ENCODE measurements around the gene CELSR1.

CELSR1 gene

GRCh38 chr22:46464296-46464695, 73.1 kb downstream of the CELSR1 start:
- peaks cover 0 to 3% of the 10 kb centered on the region in 2 donors for H3K4me1 ChIP-seq (ENCODE audit: control insufficient read depth in 2 of 2, insufficient read depth in 1 of 2, low read depth in 1 of 2, low read length in 2 of 2)
- H3K4ac ChIP-seq (ENCODE audit: low read length), result no peak overlapping the region
- peak overlapping the region; percentile 25 for H3K23ac ChIP-seq (ENCODE audit: low read depth, low read length, poor library complexity)
- no CpG with 5 or more reads among the region's 8 CpGs for WGBS, 2 donors (ENCODE audit: extremely low coverage in 2 of 2, insufficient read length in 2 of 2, insufficient replicate concordance in 1 of 2)
- H2BK12ac ChIP-seq (ENCODE audit: low read length), result no peak overlapping the region
- H3K27me3 ChIP-seq (ENCODE audit: control insufficient read depth in 3 of 3, insufficient read depth in 3 of 3, low read depth in 1 of 3, low read length in 3 of 3), result no peaks in the 10 kb centered on the region
- H2AFZ ChIP-seq (ENCODE audit: low read length), result no peak overlapping the region
- no peak overlapping the region for H3K14ac ChIP-seq (ENCODE audit: low read length)
- DNase-seq (ENCODE audit: low spot score), result no peak
- H3K27ac ChIP-seq (replicated peaks; ENCODE audit: low read length), result no peak overlapping the region
- H3K36me3 ChIP-seq (replicated peaks in 1 of 2; ENCODE audit: control insufficient read depth in 2 of 2, insufficient read depth in 2 of 2, low read length in 2 of 2), result peaks cover 0 to 28% of the 10 kb centered on the region in 2 donors
- H4K8ac ChIP-seq (ENCODE audit: low read depth, low read length), result no peak overlapping the region
- no peak overlapping the region for H4K91ac ChIP-seq (ENCODE audit: low read depth, low read length, poor library complexity)
- no peak overlapping the region for H3K4me2 ChIP-seq (ENCODE audit: insufficient read depth, low read length, poor library complexity, severe bottlenecking)
- peak overlapping the region; percentile 49 for H2AK5ac ChIP-seq (ENCODE audit: low read depth, low read length)
- peak overlapping the region; percentile 30 for H3K9ac ChIP-seq (ENCODE audit: low read depth, low read length, poor library complexity)
- H2BK120ac ChIP-seq (ENCODE audit: low read depth, low read length), result peak overlapping the region; percentile 81
- H2BK5ac ChIP-seq (ENCODE audit: low read length), result peak overlapping the region; percentile 43
- no peaks in the 10 kb centered on the region for H3K9me3 ChIP-seq (replicated peaks in 1 of 2; ENCODE audit: control insufficient read depth in 2 of 2, insufficient read depth in 1 of 2, low read depth in 1 of 2, low read length in 2 of 2)
- H3K18ac ChIP-seq (ENCODE audit: low read length), result peak overlapping the region; percentile 79
- no peak overlapping the region for H3K4me3 ChIP-seq (ENCODE audit: low read length in 2 of 2)
- peaks cover 4% of the 10 kb centered on the region for H3K79me1 ChIP-seq (ENCODE audit: low read depth, low read length)
- H2BK15ac ChIP-seq (ENCODE audit: low read length), result no peak overlapping the region

- Histone ChIP-seq H4K8ac (ENCODE audit: low read depth, low read length) (peak overlapping the region; percentile 24), H2BK5ac (ENCODE audit: low read length) (peak overlapping the region; percentile 43), H3K4me2 (ENCODE audit: insufficient read depth, low read length, poor library complexity, severe bottlenecking) (no peak overlapping the region), H2BK15ac (ENCODE audit: low read length) (peak overlapping the region; percentile 47), H3K27me3 (ENCODE audit: control insufficient read depth in 3 of 3, insufficient read depth in 3 of 3, low read depth in 1 of 3, low read length in 3 of 3) (no peaks in the 10 kb centered on the region), H2AK5ac (ENCODE audit: low read depth, low read length) (peak overlapping the region; percentile 84), H3K27ac (replicated peaks; ENCODE audit: low read length) (no peak overlapping the region), H3K9me3 (replicated peaks in 1 of 2; ENCODE audit: control insufficient read depth in 2 of 2, insufficient read depth in 1 of 2, low read depth in 1 of 2, low read length in 2 of 2) (no peaks in the 10 kb centered on the region), H4K91ac (ENCODE audit: low read depth, low read length, poor library complexity) (no peak overlapping the region), H3K4me3 (ENCODE audit: low read length in 2 of 2) (no peak overlapping the region), H3K18ac (ENCODE audit: low read length) (peak overlapping the region; percentile 79), H2BK12ac (ENCODE audit: low read length) (no peak overlapping the region), H3K23ac (ENCODE audit: low read depth, low read length, poor library complexity) (peak overlapping the region; percentile 25), H3K79me1 (ENCODE audit: low read depth, low read length) (peaks cover 4% of the 10 kb centered on the region), H3K14ac (ENCODE audit: low read length) (no peak overlapping the region), H3K4me1 (ENCODE audit: control insufficient read depth in 2 of 2, insufficient read depth in 1 of 2, low read depth in 1 of 2, low read length in 2 of 2) (peaks cover 0 to 4% of the 10 kb centered on the region in 2 donors), H3K4ac (ENCODE audit: low read length) (no peak overlapping the region), H2BK120ac (ENCODE audit: low read depth, low read length) (peak overlapping the region; percentile 36), H3K9ac (ENCODE audit: low read depth, low read length, poor library complexity) (no peak overlapping the region), H3K36me3 (replicated peaks in 1 of 2; ENCODE audit: control insufficient read depth in 2 of 2, insufficient read depth in 2 of 2, low read length in 2 of 2) (peaks cover 0 to 28% of the 10 kb centered on the region in 2 donors), H2AFZ (ENCODE audit: low read length) (no peak overlapping the region)
- DNase-seq (ENCODE audit: low spot score), result no peak
- no CpG with 5 or more reads among the region's 70 CpGs for WGBS, 2 donors (ENCODE audit: extremely low coverage in 2 of 2, insufficient read length in 2 of 2, insufficient replicate concordance in 1 of 2)
Observed at GRCh38 chr22:46463435-46464227, 73.8 kb downstream of the CELSR1 start.

- Histone ChIP-seq H3K27me3 (ENCODE audit: control insufficient read depth in 3 of 3, insufficient read depth in 3 of 3, low read depth in 1 of 3, low read length in 3 of 3) (no peaks in the 10 kb centered on the region), H2BK5ac (ENCODE audit: low read length) (no peak overlapping the region), H3K4ac (ENCODE audit: low read length) (no peak overlapping the region), H3K18ac (ENCODE audit: low read length) (no peak overlapping the region), H3K4me1 (ENCODE audit: control insufficient read depth in 2 of 2, insufficient read depth in 1 of 2, low read depth in 1 of 2, low read length in 2 of 2) (peaks cover 0 to 5% of the 10 kb centered on the region in 2 donors), H2AK5ac (ENCODE audit: low read depth, low read length) (no peak overlapping the region), H3K27ac (replicated peaks; ENCODE audit: low read length) (no peak overlapping the region), H3K79me1 (ENCODE audit: low read depth, low read length) (peaks cover 4% of the 10 kb centered on the region), H3K9ac (ENCODE audit: low read depth, low read length, poor library complexity) (no peak overlapping the region), H2BK120ac (ENCODE audit: low read depth, low read length) (no peak overlapping the region), H3K4me3 (ENCODE audit: low read length in 2 of 2) (no peak overlapping the region), H2BK15ac (ENCODE audit: low read length) (no peak overlapping the region), H4K91ac (ENCODE audit: low read depth, low read length, poor library complexity) (no peak overlapping the region), H3K36me3 (replicated peaks in 1 of 2; ENCODE audit: control insufficient read depth in 2 of 2, insufficient read depth in 2 of 2, low read length in 2 of 2) (peaks cover 0 to 28% of the 10 kb centered on the region in 2 donors), H4K8ac (ENCODE audit: low read depth, low read length) (no peak overlapping the region), H3K9me3 (replicated peaks in 1 of 2; ENCODE audit: control insufficient read depth in 2 of 2, insufficient read depth in 1 of 2, low read depth in 1 of 2, low read length in 2 of 2) (no peaks in the 10 kb centered on the region), H2AFZ (ENCODE audit: low read length) (no peak overlapping the region), H2BK12ac (ENCODE audit: low read length) (no peak overlapping the region), H3K4me2 (ENCODE audit: insufficient read depth, low read length, poor library complexity, severe bottlenecking) (no peak overlapping the region), H3K14ac (ENCODE audit: low read length) (no peak overlapping the region), H3K23ac (ENCODE audit: low read depth, low read length, poor library complexity) (no peak overlapping the region)
- DNase-seq (ENCODE audit: low spot score), result no peak
- WGBS, 2 donors (ENCODE audit: extremely low coverage in 2 of 2, insufficient read length in 2 of 2, insufficient replicate concordance in 1 of 2), result no CpG with 5 or more reads among the region's 18 CpGs
Observed at GRCh38 chr22:46462726-46463371, 74.6 kb downstream of the CELSR1 start.

- H3K27me3 ChIP-seq (ENCODE audit: control insufficient read depth in 3 of 3, insufficient read depth in 3 of 3, low read depth in 1 of 3, low read length in 3 of 3), result no peaks in the 10 kb centered on the region
Observed at GRCh38 chr22:46461566-46462180, 75.7 kb downstream of the CELSR1 start.

More at GRCh38 chr22:46461566-46462180, 75.7 kb downstream of the CELSR1 start:
- no peak overlapping the region for H3K14ac ChIP-seq (ENCODE audit: low read length)
- H3K36me3 ChIP-seq (replicated peaks in 1 of 2; ENCODE audit: control insufficient read depth in 2 of 2, insufficient read depth in 2 of 2, low read length in 2 of 2), result peaks cover 0 to 28% of the 10 kb centered on the region in 2 donors
- no CpG with 5 or more reads among the region's 22 CpGs for WGBS, 2 donors (ENCODE audit: extremely low coverage in 2 of 2, insufficient read length in 2 of 2, insufficient replicate concordance in 1 of 2)
- peaks cover 7% of the 10 kb centered on the region for H3K79me1 ChIP-seq (ENCODE audit: low read depth, low read length)
- no peak overlapping the region for H3K4me3 ChIP-seq (ENCODE audit: low read length in 2 of 2)
- no peak overlapping the region for H2BK12ac ChIP-seq (ENCODE audit: low read length)
- DNase-seq (ENCODE audit: low spot score), result no peak
- no peak overlapping the region for H3K4me2 ChIP-seq (ENCODE audit: insufficient read depth, low read length, poor library complexity, severe bottlenecking)
- no peak overlapping the region for H3K27ac ChIP-seq (replicated peaks; ENCODE audit: low read length)
- H3K9ac ChIP-seq (ENCODE audit: low read depth, low read length, poor library complexity), result peak overlapping the region; percentile 14
- H3K18ac ChIP-seq (ENCODE audit: low read length), result peak overlapping the region; percentile 48
- H3K9me3 ChIP-seq (replicated peaks in 1 of 2; ENCODE audit: control insufficient read depth in 2 of 2, insufficient read depth in 1 of 2, low read depth in 1 of 2, low read length in 2 of 2), result no peaks in the 10 kb centered on the region
- peak overlapping the region; percentile 13 for H3K23ac ChIP-seq (ENCODE audit: low read depth, low read length, poor library complexity)
- H2AFZ ChIP-seq (ENCODE audit: low read length), result no peak overlapping the region
- H2BK15ac ChIP-seq (ENCODE audit: low read length), result peak overlapping the region; percentile 59
- no peak overlapping the region for H4K8ac ChIP-seq (ENCODE audit: low read depth, low read length)
- peak overlapping the region; percentile 18 for H2AK5ac ChIP-seq (ENCODE audit: low read depth, low read length)
- no peak overlapping the region for H2BK120ac ChIP-seq (ENCODE audit: low read depth, low read length)
- H3K4me1 ChIP-seq (ENCODE audit: control insufficient read depth in 2 of 2, insufficient read depth in 1 of 2, low read depth in 1 of 2, low read length in 2 of 2), result peaks cover 3 to 11% of the 10 kb centered on the region in 2 donors
- H3K4ac ChIP-seq (ENCODE audit: low read length), result no peak overlapping the region
- H4K91ac ChIP-seq (ENCODE audit: low read depth, low read length, poor library complexity), result no peak overlapping the region
- H2BK5ac ChIP-seq (ENCODE audit: low read length), result no peak overlapping the region

Measured in neuronal stem cell (in vitro differentiated cells).